ENCODE results near the gene CYSTM1. TPM values are rescaled to one million over a fixed set of nuclear protein-coding genes. Genes with fewer than 3 reads are reported as not detected.

The CYSTM1 gene
- total RNA-seq, 2 donors from 2014 or later: 7.8 to 8.8 TPM

DNA sequence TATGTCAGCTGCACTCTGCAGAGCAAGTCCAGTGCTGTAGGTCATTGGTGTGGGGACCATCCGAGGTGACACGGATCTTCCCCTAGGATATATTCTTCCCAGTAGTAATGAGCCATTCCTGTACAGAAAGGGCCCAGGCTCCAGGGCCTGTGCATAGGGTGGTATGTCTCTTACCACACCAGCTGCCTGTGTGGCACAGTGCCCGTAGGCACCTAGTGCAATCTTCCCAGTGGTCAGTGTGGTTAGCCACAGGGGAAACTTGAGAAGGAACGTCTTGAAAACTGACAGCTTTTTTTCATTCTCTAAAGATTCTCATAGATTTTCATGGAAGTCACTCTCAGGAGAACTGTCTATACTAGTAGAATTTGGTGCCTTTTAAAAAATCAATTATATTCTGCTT lies 39.8 kb downstream of the CYSTM1 start:
- Mint-ChIP-seq H3K36me3 (ENCODE audit: low read depth) (no peaks in the 10 kb centered on the region), H3K27me3 (no peaks in the 10 kb centered on the region), H3K4me1 (peaks cover 7% of the 10 kb centered on the region), H3K4me3 (no peak overlapping the region), H3K27ac (no peak overlapping the region)
- no peak for DNase-seq
- peak; percentile 50 for ATAC-seq
- H3K9me3 ChIP-seq (ENCODE audit: control insufficient read depth, low read length, poor library complexity, severe bottlenecking): no peaks in the 10 kb centered on the region

DNA sequence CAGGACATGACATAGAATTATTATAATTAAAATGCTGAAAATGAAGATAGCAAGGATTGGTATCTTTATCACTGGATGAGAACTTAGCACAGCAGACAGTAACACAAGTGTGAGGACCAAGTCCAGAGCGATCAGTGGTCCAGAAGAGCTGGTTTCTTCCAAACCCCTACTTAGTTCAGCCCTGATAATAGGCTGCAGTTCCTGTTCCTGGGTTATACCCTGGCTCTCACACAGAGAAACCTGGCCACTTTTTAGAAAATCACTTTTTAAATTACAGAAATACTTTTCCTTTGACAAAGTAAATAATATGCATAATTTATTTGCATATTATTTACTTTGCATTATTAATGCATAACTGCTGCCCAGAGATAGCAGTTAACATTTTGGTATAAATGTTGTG lies 40.3 kb downstream of the CYSTM1 start:
- H3K4me1 Mint-ChIP-seq: peaks cover 7% of the 10 kb centered on the region
- no peak for ATAC-seq
- DNase-seq: no peak
- no peak overlapping the region for H3K4me3 Mint-ChIP-seq
- H3K27me3 Mint-ChIP-seq: no peaks in the 10 kb centered on the region
- no peaks in the 10 kb centered on the region for H3K9me3 ChIP-seq (ENCODE audit: control insufficient read depth, low read length, poor library complexity, severe bottlenecking)
- no peak overlapping the region for H3K27ac Mint-ChIP-seq
- no peaks in the 10 kb centered on the region for H3K36me3 Mint-ChIP-seq (ENCODE audit: low read depth)

GRCh38 chr5:140216478-140217074 lies 41.6 kb downstream of the CYSTM1 start:
- H3K4me3 Mint-ChIP-seq: no peak overlapping the region
- DNase-seq: no peak
- H3K27me3 Mint-ChIP-seq: no peaks in the 10 kb centered on the region
- H3K36me3 Mint-ChIP-seq (ENCODE audit: low read depth): no peaks in the 10 kb centered on the region
- ATAC-seq: no peak
- no peaks in the 10 kb centered on the region for H3K9me3 ChIP-seq (ENCODE audit: control insufficient read depth, low read length, poor library complexity, severe bottlenecking)
- peaks cover 9% of the 10 kb centered on the region for H3K4me1 Mint-ChIP-seq
- no peak overlapping the region for H3K27ac Mint-ChIP-seq

GRCh38 chr5:140217299-140218026 lies 42.5 kb downstream of the CYSTM1 start:
- ATAC-seq (no peak), DNase-seq (no peak)
- Mint-ChIP-seq H3K4me1 (peaks cover 9% of the 10 kb centered on the region), H3K27me3 (no peaks in the 10 kb centered on the region), H3K27ac (no peak overlapping the region), H3K36me3 (ENCODE audit: low read depth) (no peaks in the 10 kb centered on the region), H3K4me3 (no peak overlapping the region)
- H3K9me3 ChIP-seq (ENCODE audit: control insufficient read depth, low read length, poor library complexity, severe bottlenecking): no peaks in the 10 kb centered on the region

DNA sequence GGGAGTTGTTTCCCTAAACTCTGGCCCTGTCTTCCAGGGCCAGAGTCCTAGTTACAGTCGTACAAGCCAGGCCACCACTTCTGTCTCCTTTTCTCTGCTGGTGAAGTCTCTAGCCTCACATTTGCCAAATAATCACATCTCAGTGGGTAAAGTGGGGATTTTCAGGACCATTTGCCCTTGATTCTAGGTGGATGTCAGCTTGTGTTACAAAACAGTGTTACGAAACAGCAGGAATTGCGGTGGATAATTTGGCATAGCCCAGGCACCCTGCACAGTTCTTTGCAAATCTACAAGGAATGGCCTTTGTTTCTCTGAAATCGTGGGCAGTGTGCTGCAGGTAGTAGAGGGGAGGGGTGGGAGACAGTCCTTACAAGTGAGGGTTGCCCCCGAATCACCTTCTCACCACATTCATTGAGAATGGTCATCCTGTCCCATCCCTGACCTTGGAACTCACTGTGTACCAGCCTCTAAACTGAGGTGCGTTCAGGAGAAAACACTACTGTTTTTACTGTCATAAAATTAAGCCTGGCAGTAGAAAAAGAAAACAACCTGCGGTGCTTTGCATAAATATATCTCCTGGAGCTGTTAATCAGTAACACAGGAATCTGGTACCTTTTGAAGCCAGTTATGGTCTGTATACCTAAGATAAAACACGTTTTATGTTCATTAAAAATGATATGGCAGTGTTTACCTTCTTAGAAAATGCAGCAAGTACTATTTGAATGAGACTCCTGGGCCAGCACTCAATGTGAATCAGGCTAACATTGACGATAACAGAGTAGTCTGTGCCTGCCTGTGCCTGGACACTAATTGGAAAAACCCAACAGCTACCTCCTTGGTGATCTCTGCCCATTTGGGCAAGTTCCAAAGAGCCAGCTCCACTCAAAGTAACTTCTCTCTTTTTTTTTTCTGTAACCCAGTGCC lies 44.3 kb downstream of the CYSTM1 start:
- Mint-ChIP-seq H3K36me3 (ENCODE audit: low read depth) (no peaks in the 10 kb centered on the region), H3K4me3 (no peak overlapping the region)
- no peak for ATAC-seq

GRCh38 chr5:140220032-140220697 lies 45.2 kb downstream of the CYSTM1 start:
- no peaks in the 10 kb centered on the region for H3K27me3 Mint-ChIP-seq

More for the DNA sequence above, 44.3 kb downstream of the CYSTM1 start:
- Mint-ChIP-seq H3K27ac (no peak overlapping the region), H3K4me1 (peaks cover 11% of the 10 kb centered on the region), H3K27me3 (no peaks in the 10 kb centered on the region)
- DNase-seq: no peak
- no peaks in the 10 kb centered on the region for H3K9me3 ChIP-seq (ENCODE audit: control insufficient read depth, low read length, poor library complexity, severe bottlenecking)

GRCh38 chr5:140220698-140221064 lies 45.7 kb downstream of the CYSTM1 start:
- H3K27ac Mint-ChIP-seq: no peak overlapping the region
- no peaks in the 10 kb centered on the region for H3K9me3 ChIP-seq (ENCODE audit: control insufficient read depth, low read length, poor library complexity, severe bottlenecking)
- H3K4me1 Mint-ChIP-seq: peaks cover 6% of the 10 kb centered on the region
- no peaks in the 10 kb centered on the region for H3K27me3 Mint-ChIP-seq
- no peak overlapping the region for H3K4me3 Mint-ChIP-seq
- DNase-seq (no peak), ATAC-seq (no peak)
- no peaks in the 10 kb centered on the region for H3K36me3 Mint-ChIP-seq (ENCODE audit: low read depth)

More at GRCh38 chr5:140220032-140220697, 45.2 kb downstream of the CYSTM1 start:
- H3K9me3 ChIP-seq (ENCODE audit: control insufficient read depth, low read length, poor library complexity, severe bottlenecking): no peaks in the 10 kb centered on the region
- no peak for DNase-seq
- no peak overlapping the region for H3K4me3 Mint-ChIP-seq
- peaks cover 6% of the 10 kb centered on the region for H3K4me1 Mint-ChIP-seq
- H3K36me3 Mint-ChIP-seq (ENCODE audit: low read depth): no peaks in the 10 kb centered on the region
- ATAC-seq: no peak
- H3K27ac Mint-ChIP-seq: no peak overlapping the region

DNA sequence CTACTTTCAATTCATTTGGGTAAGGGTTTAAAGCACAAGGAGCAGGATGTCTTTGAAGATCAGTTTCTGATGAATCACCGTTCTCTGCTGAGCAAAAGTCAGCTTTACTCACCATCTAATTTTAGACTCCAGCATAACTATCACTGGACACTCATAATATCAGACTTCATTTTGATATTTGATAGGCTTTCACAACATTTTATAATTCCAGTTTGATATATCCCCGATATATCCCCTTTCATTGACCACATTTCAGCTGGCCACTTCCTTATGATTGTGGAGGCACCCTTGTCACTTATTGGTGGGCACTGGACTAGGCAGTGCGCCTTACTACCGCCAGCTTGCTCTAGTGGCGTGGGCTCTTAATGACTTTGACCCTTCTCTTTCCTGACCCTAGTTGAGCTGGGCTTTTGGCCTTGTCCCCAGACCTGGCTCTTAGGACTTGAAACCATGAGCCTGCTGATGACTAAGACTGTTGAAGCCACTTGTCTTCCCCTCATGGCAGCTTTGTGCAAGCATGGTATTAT lies 46.8 kb downstream of the CYSTM1 start:
- DNase-seq (no peak), ATAC-seq (no peak)
- H3K27ac Mint-ChIP-seq: no peak overlapping the region
- no peaks in the 10 kb centered on the region for H3K9me3 ChIP-seq (ENCODE audit: control insufficient read depth, low read length, poor library complexity, severe bottlenecking)
- no peaks in the 10 kb centered on the region for H3K36me3 Mint-ChIP-seq (ENCODE audit: low read depth)
- H3K4me3 Mint-ChIP-seq: no peak overlapping the region
- H3K4me1 Mint-ChIP-seq: peaks cover 7% of the 10 kb centered on the region
- H3K27me3 Mint-ChIP-seq: no peaks in the 10 kb centered on the region

DNA sequence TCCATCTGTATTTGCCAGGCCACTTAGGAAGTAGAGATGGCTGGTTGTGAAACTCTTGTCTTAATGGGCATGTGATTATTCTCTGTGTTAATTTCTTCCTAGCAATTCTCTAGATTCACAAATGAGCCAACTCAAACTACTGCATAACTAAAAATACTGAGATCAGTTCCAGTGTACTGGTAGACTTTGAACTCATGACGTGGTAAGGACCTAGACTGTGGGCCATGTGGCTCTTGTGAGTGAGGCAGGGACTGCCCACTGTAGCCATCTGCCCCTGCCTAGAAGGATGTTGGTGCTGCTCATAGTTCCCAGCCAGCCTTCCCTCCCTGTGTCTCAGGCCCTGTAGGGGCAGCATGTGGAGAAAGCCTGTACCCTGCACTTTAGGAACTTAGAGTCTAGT lies 47.4 kb downstream of the CYSTM1 start:
- no peaks in the 10 kb centered on the region for H3K27me3 Mint-ChIP-seq
- no peaks in the 10 kb centered on the region for H3K9me3 ChIP-seq (ENCODE audit: control insufficient read depth, low read length, poor library complexity, severe bottlenecking)

DNA sequence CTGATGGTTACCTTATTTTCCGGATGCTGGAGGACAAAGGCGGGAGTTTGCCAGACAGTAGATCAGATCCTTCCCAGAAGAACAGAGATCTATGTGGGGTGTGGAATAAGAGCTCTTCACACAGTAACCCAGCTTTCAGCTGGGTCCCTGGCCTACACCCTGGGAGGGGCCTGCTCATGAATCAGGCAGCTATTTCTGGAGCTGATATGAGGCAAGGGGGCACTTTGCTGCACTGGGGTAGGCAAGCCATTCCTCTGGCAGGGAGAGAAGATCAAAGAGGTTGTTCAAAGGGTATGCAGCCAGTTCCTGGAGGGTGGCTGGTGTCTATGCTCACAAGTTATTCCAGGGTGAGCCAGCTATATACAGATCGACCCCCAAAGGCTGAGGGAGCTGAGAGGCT lies 48.6 kb downstream of the CYSTM1 start:
- H3K9me3 ChIP-seq (ENCODE audit: control insufficient read depth, low read length, poor library complexity, severe bottlenecking): no peaks in the 10 kb centered on the region
- Mint-ChIP-seq H3K4me1 (peaks cover 6% of the 10 kb centered on the region), H3K27me3 (no peaks in the 10 kb centered on the region), H3K36me3 (ENCODE audit: low read depth) (no peaks in the 10 kb centered on the region), H3K4me3 (no peak overlapping the region), H3K27ac (peak overlapping the region; percentile 32)
- DNase-seq (no peak), ATAC-seq (no peak)

More for the DNA sequence above, 47.4 kb downstream of the CYSTM1 start:
- H3K4me1 Mint-ChIP-seq: peaks cover 7% of the 10 kb centered on the region
- no peak for ATAC-seq
- H3K4me3 Mint-ChIP-seq: no peak overlapping the region
- H3K27ac Mint-ChIP-seq: no peak overlapping the region
- no peaks in the 10 kb centered on the region for H3K36me3 Mint-ChIP-seq (ENCODE audit: low read depth)
- no peak for DNase-seq

- Mint-ChIP-seq H3K4me1 (peaks cover 6% of the 10 kb centered on the region), H3K27me3 (no peaks in the 10 kb centered on the region), H3K27ac (no peak overlapping the region), H3K36me3 (ENCODE audit: low read depth) (no peaks in the 10 kb centered on the region), H3K4me3 (no peak overlapping the region)
- no peaks in the 10 kb centered on the region for H3K9me3 ChIP-seq (ENCODE audit: control insufficient read depth, low read length, poor library complexity, severe bottlenecking)
- no peak for ATAC-seq
- DNase-seq: no peak
These were observed 49.7 kb downstream of the CYSTM1 start for GRCh38 chr5:140224658-140225057.

DNA sequence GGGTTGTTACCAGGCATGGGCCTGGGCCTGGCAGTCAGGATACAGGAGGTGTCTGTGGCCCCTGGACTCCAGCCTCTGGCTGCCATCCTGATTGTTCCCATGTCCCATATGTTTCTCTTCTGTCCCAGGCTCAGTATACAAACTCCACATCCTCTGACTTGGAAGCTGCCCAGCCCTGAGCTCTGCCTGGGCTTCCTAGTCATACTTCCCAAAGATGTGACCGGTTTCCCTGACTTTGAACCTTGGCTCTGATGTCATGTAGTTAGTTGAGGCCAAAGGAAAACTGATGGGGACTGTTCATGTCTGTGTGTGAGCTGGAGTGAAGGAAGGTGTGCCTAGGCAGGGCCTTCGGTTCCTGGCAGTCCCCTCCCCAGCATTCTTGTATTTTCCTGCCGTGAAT lies 50.4 kb downstream of the CYSTM1 start:
- H3K4me3 Mint-ChIP-seq: no peak overlapping the region
- ATAC-seq (no peak), DNase-seq (no peak)
- no peaks in the 10 kb centered on the region for H3K27me3 Mint-ChIP-seq
- H3K4me1 Mint-ChIP-seq: peaks cover 6% of the 10 kb centered on the region
- no peaks in the 10 kb centered on the region for H3K9me3 ChIP-seq (ENCODE audit: control insufficient read depth, low read length, poor library complexity, severe bottlenecking)
- H3K27ac Mint-ChIP-seq: no peak overlapping the region
- H3K36me3 Mint-ChIP-seq (ENCODE audit: low read depth): no peaks in the 10 kb centered on the region

GRCh38 chr5:140227046-140227445 lies 52.1 kb downstream of the CYSTM1 start:
- H3K36me3 Mint-ChIP-seq (ENCODE audit: low read depth): peaks cover 2% of the 10 kb centered on the region
- H3K9me3 ChIP-seq (ENCODE audit: control insufficient read depth, low read length, poor library complexity, severe bottlenecking): no peaks in the 10 kb centered on the region
- H3K4me3 Mint-ChIP-seq: no peak overlapping the region
- no peak overlapping the region for H3K27ac Mint-ChIP-seq
- DNase-seq: no peak
- no peak for ATAC-seq
- H3K4me1 Mint-ChIP-seq: peaks cover 4% of the 10 kb centered on the region
- no peaks in the 10 kb centered on the region for H3K27me3 Mint-ChIP-seq
